ENCODE measurements around the gene CRK.

CRK gene

GRCh38 chr17:1455797-1456599 is at the start of gene CRK:
Gene CRK, minus strand, starts transcription at chr17:1456232. Its CDS starts 115 bp downstream, at chr17:1456117.
- peak; percentile 97 to 98 for DNase-seq (ENCODE audit: low read depth in 2 of 2)

- no peak for DNase-seq (ENCODE audit: low read depth in 2 of 2)
Measured at GRCh38 chr17:1505586-1505985, 49.6 kb upstream of the CRK start.

- no peak for DNase-seq (ENCODE audit: low read depth in 2 of 2)
Measured at GRCh38 chr17:1504866-1505265, 48.8 kb upstream of the CRK start.

- no peak for DNase-seq (ENCODE audit: low read depth in 2 of 2)
Measured at GRCh38 chr17:1503699-1504098, 47.7 kb upstream of the CRK start.

GRCh38 chr17:1498869-1499268 is 42.8 kb upstream of the CRK start:
- no peak for DNase-seq (ENCODE audit: low read depth in 2 of 2)

- DNase-seq (ENCODE audit: low read depth in 2 of 2): no peak
Measured at GRCh38 chr17:1498233-1498632, 42.2 kb upstream of the CRK start.

- DNase-seq (ENCODE audit: low read depth in 2 of 2): no peak
Measured at GRCh38 chr17:1497831-1498230, 41.8 kb upstream of the CRK start.

- no peak for DNase-seq (ENCODE audit: low read depth in 2 of 2)
Measured at GRCh38 chr17:1496869-1497268, 40.8 kb upstream of the CRK start.

- DNase-seq (ENCODE audit: low read depth in 2 of 2): no peak
Measured at GRCh38 chr17:1495265-1495989, 39.4 kb upstream of the CRK start.

GRCh38 chr17:1494736-1495253 is 38.8 kb upstream of the CRK start:
- no peak for DNase-seq (ENCODE audit: low read depth in 2 of 2)

GRCh38 chr17:1494203-1494602 is 38.2 kb upstream of the CRK start:
- no peak for DNase-seq (ENCODE audit: low read depth in 2 of 2)

- no peak for DNase-seq (ENCODE audit: low read depth in 2 of 2)
Measured at GRCh38 chr17:1493291-1493980, 37.4 kb upstream of the CRK start.

- no peak for DNase-seq (ENCODE audit: low read depth in 2 of 2)
Measured at GRCh38 chr17:1492249-1493206, 36.5 kb upstream of the CRK start, which contains the start of gene MYO1C. Gene MYO1C, minus strand, starts transcription at chr17:1492686. Its CDS starts 199 bp downstream, at chr17:1492487.

GRCh38 chr17:1491443-1492248 is 35.6 kb upstream of the CRK start:
- peak in 1 of 2 experiments; percentile 36 for DNase-seq (ENCODE audit: low read depth in 2 of 2)

- DNase-seq (ENCODE audit: low read depth in 2 of 2): peak in 1 of 2 experiments; percentile 69
Measured at GRCh38 chr17:1490643-1491442, 34.8 kb upstream of the CRK start.

- no peak for DNase-seq (ENCODE audit: low read depth in 2 of 2)
Measured at GRCh38 chr17:1488826-1489270, 32.8 kb upstream of the CRK start.

- DNase-seq (ENCODE audit: low read depth in 2 of 2): peak in 1 of 2 experiments; percentile 62
Measured at GRCh38 chr17:1487939-1488825, 32.1 kb upstream of the CRK start.

Data from stimulated activated CD4-positive, alpha-beta T cell treated with anti-CD3 and anti-CD28 coated beads, Interleukin-12 subunit alpha, Interleukin-12 subunit beta, amount 100 ng/mL, for 24 hours (primary cell).